K562 (cell line): Measurements from ENCODE around the gene CHST8. TPM values are rescaled to one million over a fixed set of nuclear protein-coding genes. Genes with fewer than 3 reads are reported as not detected.

ENCODE experiments used
- DACH1 ChIP-seq: fragments of 450-650 bp; IDR thresholded peaks from 2 replicates; pipeline ENCODE4 v1.6.1; 2018; ENCODE audit not compliant: partially characterized antibody
- GABPB2 ChIP-seq: fragments of 250-450 bp; sonication (Bioruptor Pico); conservative IDR thresholded peaks from 2 replicates; pipeline ENCODE4 v1.5.1; 2021; ENCODE audit warnings: mild to moderate bottlenecking
- PTRF ChIP-seq: fragments of 450-650 bp; IDR thresholded peaks from 2 replicates; pipeline ENCODE4 v1.6.1; 2016; ENCODE audit warnings: mild to moderate bottlenecking, missing genetic modification characterization, missing compliant biosample characterization
- SNRNP70 ChIP-seq: fragments of 200-400 bp; formaldehyde crosslinking; optimal IDR thresholded peaks from 2 replicates; pipeline ENCODE3; 2017; ENCODE audit warnings: low read depth, low read length
- polyA plus RNA-seq, 8 experiments: library from polyadenylated mRNA; depleted of rRNA in 4 of 8; stranded (reverse) in 5 of 8; unstranded in 3 of 8; fragments of >200 nt; fragmentation: Nextera tagmentation in 2 of 8; fragmentation: Illumina TruSeq in 1 of 8; extraction: Ambion mirVana in 2 of 8; extraction: Trizol in 1 of 8; gene quantifications; 2 replicates each; pipeline versions ENCODE4 v1.2.1 to v1.2.3, GENCODE V29; 2011 to 2014; ENCODE audit warnings: inconsistent platforms in 1 of 8, missing spikeins in 1 of 8
- total RNA-seq, 7 experiments: library from RNA; depleted of rRNA in 6 of 7; stranded (reverse); fragments of >200 nt in 6 of 7; fragmentation: Illumina TruSeq in 2 of 7; extraction: Trizol in 2 of 7; gene quantifications; 2 replicates each; pipeline versions ENCODE4 v1.2.1 to v1.2.3, GENCODE V29; 2011 to 2021; ENCODE audit warnings: low replicate concordance in 1 of 7
- TF ChIP-seq, protein P1 (sequence below): fragments of 250-450 bp; sonication (Bioruptor Pico); IDR thresholded peaks from 2 replicates; pipeline ENCODE4 v1.4.0; 2020
- TF ChIP-seq, protein P2 (sequence below), 2 experiments: fragments of 450-650 bp; IDR thresholded peaks; 2 replicates each; pipeline ENCODE4 v1.6.1; 2018; ENCODE audit warnings: mild to moderate bottlenecking in 2 of 2, low read depth in 1 of 2; ENCODE audit not compliant: partially characterized antibody in 2 of 2
- TF ChIP-seq, protein P3 (sequence below): IDR thresholded peaks from 3 replicates; pipeline ENCODE4 v1.6.1; 2011; ENCODE audit warnings: borderline replicate concordance, mild to moderate bottlenecking, moderate library complexity; ENCODE audit not compliant: insufficient read length; ENCODE audit errors: extremely low read depth

CHST8 gene
- total and polyA plus RNA-seq, 9 of the 15 experiments (the other 6 are each of a cell fraction or from before 2014, with no cell fraction given) = 0.11 TPM; not detected in 8

DNA sequence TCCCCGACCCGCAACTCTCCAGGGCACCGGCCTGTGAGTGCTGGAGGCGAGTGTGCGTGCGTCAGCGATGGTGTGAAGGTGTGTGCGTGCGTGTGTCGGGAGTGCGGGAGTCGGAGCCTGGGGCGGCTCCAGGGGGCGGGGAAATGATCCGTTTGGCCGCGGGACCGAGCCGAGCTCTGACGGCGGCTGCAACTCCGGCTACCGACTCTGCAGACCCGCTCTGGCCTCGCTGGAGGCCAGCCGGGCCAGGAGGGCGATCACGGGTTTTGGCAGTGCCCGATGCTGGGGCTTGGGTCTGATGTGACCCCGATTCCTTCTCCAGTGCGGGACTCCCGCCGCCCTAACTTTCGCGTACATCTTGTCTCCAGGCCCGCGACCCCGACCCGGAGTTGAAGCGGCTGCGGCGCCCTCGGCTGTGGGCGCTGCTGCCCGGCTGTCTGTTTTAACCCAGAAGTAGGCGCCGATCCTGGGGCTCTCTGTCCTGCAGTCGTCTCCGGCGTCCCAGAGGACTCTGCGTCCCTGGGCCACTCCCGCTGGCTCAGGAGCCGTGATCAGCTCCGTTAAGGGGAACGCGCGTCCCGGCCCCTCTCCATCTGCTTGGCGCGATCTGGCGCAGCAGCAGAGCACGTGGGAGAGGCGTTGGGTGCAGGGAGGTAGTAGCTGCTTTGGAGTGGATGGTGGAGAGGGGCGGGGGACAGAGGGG, 1.2 kb downstream of the CHST8 start (continued):
- TF ChIP-seq, protein P1, sequence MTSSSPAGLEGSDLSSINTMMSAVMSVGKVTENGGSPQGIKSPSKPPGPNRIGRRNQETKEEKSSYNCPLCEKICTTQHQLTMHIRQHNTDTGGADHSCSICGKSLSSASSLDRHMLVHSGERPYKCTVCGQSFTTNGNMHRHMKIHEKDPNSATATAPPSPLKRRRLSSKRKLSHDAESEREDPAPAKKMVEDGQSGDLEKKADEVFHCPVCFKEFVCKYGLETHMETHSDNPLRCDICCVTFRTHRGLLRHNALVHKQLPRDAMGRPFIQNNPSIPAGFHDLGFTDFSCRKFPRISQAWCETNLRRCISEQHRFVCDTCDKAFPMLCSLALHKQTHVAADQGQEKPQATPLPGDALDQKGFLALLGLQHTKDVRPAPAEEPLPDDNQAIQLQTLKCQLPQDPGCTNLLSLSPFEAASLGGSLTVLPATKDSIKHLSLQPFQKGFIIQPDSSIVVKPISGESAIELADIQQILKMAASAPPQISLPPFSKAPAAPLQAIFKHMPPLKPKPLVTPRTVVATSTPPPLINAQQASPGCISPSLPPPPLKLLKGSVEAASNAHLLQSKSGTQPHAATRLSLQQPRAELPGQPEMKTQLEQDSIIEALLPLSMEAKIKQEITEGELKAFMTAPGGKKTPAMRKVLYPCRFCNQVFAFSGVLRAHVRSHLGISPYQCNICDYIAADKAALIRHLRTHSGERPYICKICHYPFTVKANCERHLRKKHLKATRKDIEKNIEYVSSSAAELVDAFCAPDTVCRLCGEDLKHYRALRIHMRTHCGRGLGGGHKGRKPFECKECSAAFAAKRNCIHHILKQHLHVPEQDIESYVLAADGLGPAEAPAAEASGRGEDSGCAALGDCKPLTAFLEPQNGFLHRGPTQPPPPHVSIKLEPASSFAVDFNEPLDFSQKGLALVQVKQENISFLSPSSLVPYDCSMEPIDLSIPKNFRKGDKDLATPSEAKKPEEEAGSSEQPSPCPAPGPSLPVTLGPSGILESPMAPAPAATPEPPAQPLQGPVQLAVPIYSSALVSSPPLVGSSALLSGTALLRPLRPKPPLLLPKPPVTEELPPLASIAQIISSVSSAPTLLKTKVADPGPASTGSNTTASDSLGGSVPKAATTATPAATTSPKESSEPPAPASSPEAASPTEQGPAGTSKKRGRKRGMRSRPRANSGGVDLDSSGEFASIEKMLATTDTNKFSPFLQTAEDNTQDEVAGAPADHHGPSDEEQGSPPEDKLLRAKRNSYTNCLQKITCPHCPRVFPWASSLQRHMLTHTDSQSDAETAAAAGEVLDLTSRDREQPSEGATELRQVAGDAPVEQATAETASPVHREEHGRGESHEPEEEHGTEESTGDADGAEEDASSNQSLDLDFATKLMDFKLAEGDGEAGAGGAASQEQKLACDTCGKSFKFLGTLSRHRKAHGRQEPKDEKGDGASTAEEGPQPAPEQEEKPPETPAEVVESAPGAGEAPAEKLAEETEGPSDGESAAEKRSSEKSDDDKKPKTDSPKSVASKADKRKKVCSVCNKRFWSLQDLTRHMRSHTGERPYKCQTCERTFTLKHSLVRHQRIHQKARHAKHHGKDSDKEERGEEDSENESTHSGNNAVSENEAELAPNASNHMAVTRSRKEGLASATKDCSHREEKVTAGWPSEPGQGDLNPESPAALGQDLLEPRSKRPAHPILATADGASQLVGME (CRISPR knock-in tag) = no peak
- TF ChIP-seq, protein P2, sequence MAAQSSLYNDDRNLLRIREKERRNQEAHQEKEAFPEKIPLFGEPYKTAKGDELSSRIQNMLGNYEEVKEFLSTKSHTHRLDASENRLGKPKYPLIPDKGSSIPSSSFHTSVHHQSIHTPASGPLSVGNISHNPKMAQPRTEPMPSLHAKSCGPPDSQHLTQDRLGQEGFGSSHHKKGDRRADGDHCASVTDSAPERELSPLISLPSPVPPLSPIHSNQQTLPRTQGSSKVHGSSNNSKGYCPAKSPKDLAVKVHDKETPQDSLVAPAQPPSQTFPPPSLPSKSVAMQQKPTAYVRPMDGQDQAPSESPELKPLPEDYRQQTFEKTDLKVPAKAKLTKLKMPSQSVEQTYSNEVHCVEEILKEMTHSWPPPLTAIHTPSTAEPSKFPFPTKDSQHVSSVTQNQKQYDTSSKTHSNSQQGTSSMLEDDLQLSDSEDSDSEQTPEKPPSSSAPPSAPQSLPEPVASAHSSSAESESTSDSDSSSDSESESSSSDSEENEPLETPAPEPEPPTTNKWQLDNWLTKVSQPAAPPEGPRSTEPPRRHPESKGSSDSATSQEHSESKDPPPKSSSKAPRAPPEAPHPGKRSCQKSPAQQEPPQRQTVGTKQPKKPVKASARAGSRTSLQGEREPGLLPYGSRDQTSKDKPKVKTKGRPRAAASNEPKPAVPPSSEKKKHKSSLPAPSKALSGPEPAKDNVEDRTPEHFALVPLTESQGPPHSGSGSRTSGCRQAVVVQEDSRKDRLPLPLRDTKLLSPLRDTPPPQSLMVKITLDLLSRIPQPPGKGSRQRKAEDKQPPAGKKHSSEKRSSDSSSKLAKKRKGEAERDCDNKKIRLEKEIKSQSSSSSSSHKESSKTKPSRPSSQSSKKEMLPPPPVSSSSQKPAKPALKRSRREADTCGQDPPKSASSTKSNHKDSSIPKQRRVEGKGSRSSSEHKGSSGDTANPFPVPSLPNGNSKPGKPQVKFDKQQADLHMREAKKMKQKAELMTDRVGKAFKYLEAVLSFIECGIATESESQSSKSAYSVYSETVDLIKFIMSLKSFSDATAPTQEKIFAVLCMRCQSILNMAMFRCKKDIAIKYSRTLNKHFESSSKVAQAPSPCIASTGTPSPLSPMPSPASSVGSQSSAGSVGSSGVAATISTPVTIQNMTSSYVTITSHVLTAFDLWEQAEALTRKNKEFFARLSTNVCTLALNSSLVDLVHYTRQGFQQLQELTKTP (IDR thresholded peaks at IDR 0.05; ENCODE audit: low read depth in 1 of 2, partially characterized antibody in 2 of 2) = no peak
- no peak for TF ChIP-seq DACH1
- TF ChIP-seq, protein P3, sequence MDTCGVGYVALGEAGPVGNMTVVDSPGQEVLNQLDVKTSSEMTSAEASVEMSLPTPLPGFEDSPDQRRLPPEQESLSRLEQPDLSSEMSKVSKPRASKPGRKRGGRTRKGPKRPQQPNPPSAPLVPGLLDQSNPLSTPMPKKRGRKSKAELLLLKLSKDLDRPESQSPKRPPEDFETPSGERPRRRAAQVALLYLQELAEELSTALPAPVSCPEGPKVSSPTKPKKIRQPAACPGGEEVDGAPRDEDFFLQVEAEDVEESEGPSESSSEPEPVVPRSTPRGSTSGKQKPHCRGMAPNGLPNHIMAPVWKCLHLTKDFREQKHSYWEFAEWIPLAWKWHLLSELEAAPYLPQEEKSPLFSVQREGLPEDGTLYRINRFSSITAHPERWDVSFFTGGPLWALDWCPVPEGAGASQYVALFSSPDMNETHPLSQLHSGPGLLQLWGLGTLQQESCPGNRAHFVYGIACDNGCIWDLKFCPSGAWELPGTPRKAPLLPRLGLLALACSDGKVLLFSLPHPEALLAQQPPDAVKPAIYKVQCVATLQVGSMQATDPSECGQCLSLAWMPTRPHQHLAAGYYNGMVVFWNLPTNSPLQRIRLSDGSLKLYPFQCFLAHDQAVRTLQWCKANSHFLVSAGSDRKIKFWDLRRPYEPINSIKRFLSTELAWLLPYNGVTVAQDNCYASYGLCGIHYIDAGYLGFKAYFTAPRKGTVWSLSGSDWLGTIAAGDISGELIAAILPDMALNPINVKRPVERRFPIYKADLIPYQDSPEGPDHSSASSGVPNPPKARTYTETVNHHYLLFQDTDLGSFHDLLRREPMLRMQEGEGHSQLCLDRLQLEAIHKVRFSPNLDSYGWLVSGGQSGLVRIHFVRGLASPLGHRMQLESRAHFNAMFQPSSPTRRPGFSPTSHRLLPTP = no peak
- TF ChIP-seq SNRNP70 = no peak
- no peak for TF ChIP-seq PTRF (tag)
- no peak for TF ChIP-seq GABPB2 (CRISPR knock-in tag)
